NT2/D1 (cell line): ENCODE results near the gene ALLC.

Experiments
- DNase-seq: peaks from one replicate; pipeline ENCODE4 v3.0.0-alpha.2; 2011; ENCODE audit warnings: low read depth, low spot score
- H3K27me3 ChIP-seq: 2 replicates; pipeline ENCODE4 v1.6.0; 2011; ENCODE audit warnings: mild to moderate bottlenecking; ENCODE audit not compliant: insufficient read length, insufficient read depth
- H3K36me3 ChIP-seq: 2 replicates; pipeline ENCODE4 v1.6.1; 2011; ENCODE audit warnings: mild to moderate bottlenecking, low read length, mixed read lengths; ENCODE audit not compliant: insufficient read depth, insufficient read length
- H3K4me1 ChIP-seq: 2 replicates; pipeline ENCODE4 v1.5.1; 2011; ENCODE audit not compliant: insufficient read depth, insufficient read length
- H3K4me3 ChIP-seq: 2 replicates; pipeline ENCODE4 v1.5.1; 2011; ENCODE audit warnings: low read depth; ENCODE audit not compliant: insufficient read length
- H3K9ac ChIP-seq: 2 replicates; pipeline ENCODE4 v1.6.0; 2011; ENCODE audit warnings: low read depth; ENCODE audit not compliant: insufficient read length
- H3K9me3 ChIP-seq: 2 replicates; pipeline ENCODE4 v1.5.1; 2011; ENCODE audit warnings: mild to moderate bottlenecking, low read length; ENCODE audit not compliant: insufficient read depth
- SUZ12 ChIP-seq: IDR thresholded peaks from 2 replicates; pipeline ENCODE4 v1.6.1; 2011; ENCODE audit not compliant: insufficient read length, insufficient read depth; ENCODE audit errors: extremely low read depth
- YY1 ChIP-seq: IDR thresholded peaks from 2 replicates; pipeline ENCODE4 v1.6.1; 2011; ENCODE audit not compliant: insufficient read length, insufficient read depth
- ZNF274 ChIP-seq: IDR thresholded peaks from 2 replicates; pipeline ENCODE4 v1.6.1; 2011; ENCODE audit warnings: mild to moderate bottlenecking, low read depth, low read length

The ALLC gene

GRCh38 chr2:3745920-3746319, 87.9 kb downstream of the ALLC start:
- TF ChIP-seq SUZ12 (no peak), YY1 (no peak), ZNF274 (no peak)
- no peaks in the 10 kb centered on the region for H3K9me3 ChIP-seq
- no peaks in the 10 kb centered on the region for H3K27me3 ChIP-seq
- H3K9ac ChIP-seq, result no peak overlapping the region
- DNase-seq, result no peak
- H3K4me1 ChIP-seq, result no peaks in the 10 kb centered on the region
- no peaks in the 10 kb centered on the region for H3K36me3 ChIP-seq
- no peak overlapping the region for H3K4me3 ChIP-seq

GRCh38 chr2:3747032-3747654, 89.1 kb downstream of the ALLC start:
- no peak for TF ChIP-seq SUZ12
- no peak for TF ChIP-seq ZNF274
- TF ChIP-seq YY1, result no peak
- no peaks in the 10 kb centered on the region for H3K36me3 ChIP-seq
- no peaks in the 10 kb centered on the region for H3K9me3 ChIP-seq
- no peaks in the 10 kb centered on the region for H3K4me1 ChIP-seq
- H3K4me3 ChIP-seq, result no peak overlapping the region
- H3K27me3 ChIP-seq, result no peaks in the 10 kb centered on the region
- no peak overlapping the region for H3K9ac ChIP-seq
- no peak for DNase-seq

GRCh38 chr2:3747826-3748225, 89.8 kb downstream of the ALLC start:
- Histone ChIP-seq H3K27me3 (no peaks in the 10 kb centered on the region), H3K9ac (no peak overlapping the region), H3K4me3 (no peak overlapping the region), H3K36me3 (no peaks in the 10 kb centered on the region), H3K4me1 (no peaks in the 10 kb centered on the region), H3K9me3 (no peaks in the 10 kb centered on the region)
- no peak for TF ChIP-seq ZNF274
- no peak for DNase-seq

DNA sequence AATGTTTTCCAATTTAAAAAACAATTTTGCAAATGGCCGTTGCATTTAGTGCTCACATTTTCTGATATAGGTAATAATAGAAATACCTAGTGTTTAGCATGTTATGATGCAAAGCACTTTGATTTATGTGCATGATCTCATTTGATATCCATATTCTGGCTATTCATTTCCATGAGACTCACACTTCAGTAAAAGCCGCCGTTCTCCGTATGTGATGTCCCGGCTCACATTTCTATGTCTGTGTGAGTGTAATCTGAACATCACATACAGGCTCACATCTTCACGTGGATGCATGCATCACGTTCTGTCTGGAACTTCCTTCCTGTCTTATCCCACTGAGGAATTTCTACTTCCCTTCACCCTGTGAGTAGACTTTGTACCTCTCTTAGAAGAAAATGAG, 91.2 kb downstream of the ALLC start:
- DNase-seq, result no peak
- Histone ChIP-seq H3K9ac (no peak overlapping the region), H3K4me3 (no peak overlapping the region), H3K9me3 (no peaks in the 10 kb centered on the region), H3K4me1 (no peaks in the 10 kb centered on the region), H3K36me3 (no peaks in the 10 kb centered on the region), H3K27me3 (no peaks in the 10 kb centered on the region)
- no peak for TF ChIP-seq SUZ12
- TF ChIP-seq ZNF274, result no peak
- TF ChIP-seq YY1, result no peak

GRCh38 chr2:3751251-3751650, 93.3 kb downstream of the ALLC start:
- TF ChIP-seq ZNF274 (no peak), SUZ12 (no peak), YY1 (no peak)
- Histone ChIP-seq H3K4me1 (no peaks in the 10 kb centered on the region), H3K9me3 (no peaks in the 10 kb centered on the region; the same call in 1 of the 2 replicates), H3K4me3 (no peak overlapping the region), H3K27me3 (no peaks in the 10 kb centered on the region), H3K9ac (no peak overlapping the region), H3K36me3 (no peaks in the 10 kb centered on the region)
- no peak for DNase-seq

GRCh38 chr2:3751806-3752205, 93.8 kb downstream of the ALLC start:
- Histone ChIP-seq H3K4me3 (no peak overlapping the region), H3K9ac (no peak overlapping the region), H3K9me3 (no peaks in the 10 kb centered on the region; the same call in 1 of the 2 replicates), H3K27me3 (no peaks in the 10 kb centered on the region), H3K36me3 (no peaks in the 10 kb centered on the region), H3K4me1 (no peaks in the 10 kb centered on the region)
- TF ChIP-seq YY1, result no peak
- DNase-seq, result no peak
